ENCODE results near the gene ANKRD23.

Gene ANKRD23

DNA sequence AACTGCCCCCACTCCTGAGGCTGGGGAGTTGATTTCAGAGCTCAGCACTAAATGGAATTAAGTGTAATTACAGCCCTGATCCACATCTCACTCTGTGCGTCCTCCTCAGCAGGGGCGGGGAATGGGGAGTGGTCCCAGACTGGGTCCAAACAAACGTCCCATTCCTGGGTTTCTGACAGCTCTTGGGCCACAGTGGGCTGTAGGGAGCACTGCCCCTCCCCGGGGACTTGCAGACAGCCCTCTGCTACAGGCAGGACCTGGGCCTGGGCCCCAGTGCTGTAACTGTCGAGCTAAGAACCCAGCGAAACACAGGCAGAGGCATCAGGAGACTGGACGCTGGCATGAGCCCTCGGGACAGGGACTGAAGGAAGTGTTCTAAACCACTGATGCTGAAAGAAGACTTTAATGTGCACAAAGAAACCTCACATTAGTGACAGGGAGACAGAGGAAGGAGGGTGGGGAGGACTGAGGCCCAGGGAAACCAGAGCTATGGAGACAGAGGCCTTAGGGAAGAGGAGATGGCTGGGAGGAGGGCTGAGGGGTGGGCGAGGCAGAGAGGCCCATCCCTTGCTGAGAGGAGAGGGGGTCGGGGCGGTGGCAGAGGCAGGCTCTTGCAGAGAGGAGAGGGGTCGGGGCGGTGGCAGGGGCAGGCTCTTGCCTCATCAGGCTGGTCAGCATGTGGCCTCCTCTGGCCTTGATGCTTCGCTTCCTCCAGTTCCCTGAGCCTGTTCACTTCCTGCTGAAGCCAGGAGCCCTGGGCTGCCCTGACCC lies 31.9 kb upstream of the ANKRD23 start:
- H3K27me3 Mint-ChIP-seq (ENCODE audit: low read depth) = peaks cover 4% of the 10 kb centered on the region
- no peaks in the 10 kb centered on the region for H3K9me3 Mint-ChIP-seq
- H3K27ac Mint-ChIP-seq = peak overlapping the region; percentile 79 to 94 (median 80)
- no peaks in the 10 kb centered on the region for H3K36me3 Mint-ChIP-seq (ENCODE audit: low read depth)
- peak overlapping the region in 2 of 3 experiments; percentile 26 to 68 for H3K4me3 Mint-ChIP-seq
- peak in 2 of 3 experiments; percentile 15 to 26 for TF ChIP-seq CTCF (IDR thresholded peaks at IDR 0.05; ENCODE audit: unreplicated experiment in 3 of 3)
- peaks cover 56% of the 10 kb centered on the region for H3K4me1 Mint-ChIP-seq

- H3K4me3 Mint-ChIP-seq = peak overlapping the region in 2 of 3 experiments; percentile 36 to 39
- H3K9me3 Mint-ChIP-seq = no peaks in the 10 kb centered on the region
Observed at GRCh38 chr2:96874198-96874831, 30.5 kb upstream of the ANKRD23 start.

DNA sequence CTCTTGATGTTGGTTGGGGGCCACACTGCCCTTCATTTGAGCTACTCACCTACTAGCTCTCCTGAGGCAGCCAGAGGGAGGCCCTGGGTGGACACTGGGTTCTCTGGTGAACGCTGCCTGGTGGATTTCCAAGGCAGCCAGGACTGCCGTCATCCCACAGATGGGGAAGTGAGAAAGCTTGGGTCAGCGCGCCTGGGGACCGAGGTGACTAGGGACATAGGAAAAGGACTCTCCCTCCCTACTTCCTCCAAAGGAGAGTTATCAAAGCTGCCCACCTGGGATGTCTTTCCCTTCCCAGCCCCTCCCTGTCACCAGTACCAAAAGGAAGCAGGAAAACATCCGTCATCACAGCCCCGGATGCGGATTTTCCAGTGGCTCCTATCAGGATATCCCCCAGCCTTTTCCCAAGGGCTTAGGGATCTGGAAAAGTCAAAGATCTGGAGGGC lies 29.9 kb upstream of the ANKRD23 start:
- TF ChIP-seq CTCF (IDR thresholded peaks at IDR 0.05; ENCODE audit: unreplicated experiment in 3 of 3) = no peak
- H3K36me3 Mint-ChIP-seq (ENCODE audit: low read depth) = no peaks in the 10 kb centered on the region
- peaks cover 4% of the 10 kb centered on the region for H3K27me3 Mint-ChIP-seq (ENCODE audit: low read depth)
- H3K4me1 Mint-ChIP-seq = peaks cover 47% of the 10 kb centered on the region
- no peaks in the 10 kb centered on the region for H3K9me3 Mint-ChIP-seq
- H3K27ac Mint-ChIP-seq = peak overlapping the region in 2 of 3 experiments; percentile 74 to 83
- H3K4me3 Mint-ChIP-seq = no peak overlapping the region

More at GRCh38 chr2:96874198-96874831, 30.5 kb upstream of the ANKRD23 start:
- TF ChIP-seq CTCF (IDR thresholded peaks at IDR 0.05; ENCODE audit: unreplicated experiment in 3 of 3) = no peak
- Mint-ChIP-seq H3K4me1 (peaks cover 52% of the 10 kb centered on the region), H3K27ac (peak overlapping the region; percentile 37 to 83 (median 74)), H3K36me3 (ENCODE audit: low read depth) (no peaks in the 10 kb centered on the region), H3K27me3 (ENCODE audit: low read depth) (peaks cover 4% of the 10 kb centered on the region)

DNA sequence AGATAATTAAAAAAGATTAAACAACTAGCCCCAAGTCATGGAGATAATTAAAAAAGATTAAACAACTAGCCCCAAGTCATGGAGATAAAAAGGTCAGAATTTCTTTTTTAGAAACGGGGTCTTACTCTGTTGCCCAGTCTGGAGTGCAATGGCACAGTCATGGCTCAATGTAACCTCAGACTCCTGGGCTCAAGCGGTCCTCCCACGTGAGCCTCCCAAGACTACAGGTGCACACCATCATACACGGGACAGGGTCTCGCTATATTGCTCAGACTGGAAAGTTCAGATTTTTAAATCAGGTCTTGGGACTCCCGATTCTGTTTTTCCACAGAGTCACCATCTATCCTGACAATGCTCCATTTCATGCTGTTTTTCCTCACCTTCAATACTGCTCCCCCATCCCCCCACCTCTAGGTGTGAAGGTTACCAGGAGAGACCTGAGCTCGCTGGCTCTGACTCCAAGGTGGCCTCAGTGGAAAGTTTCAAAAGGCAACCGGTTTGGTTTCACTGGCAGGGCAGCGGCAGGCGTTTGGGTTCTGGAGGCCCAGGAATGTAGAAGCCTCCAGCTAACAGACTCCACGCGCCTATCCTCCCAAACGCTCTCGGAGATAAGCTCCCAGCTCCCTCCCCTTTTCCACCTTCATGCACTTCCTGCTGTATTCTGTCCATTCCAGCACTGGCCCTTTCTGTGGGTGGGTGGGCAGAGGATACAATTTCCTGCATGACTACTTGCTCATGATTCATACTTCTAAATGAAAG lies 28.9 kb upstream of the ANKRD23 start:
- peak overlapping the region; percentile 59 to 81 (median 74) for H3K4me3 Mint-ChIP-seq
- no peaks in the 10 kb centered on the region for H3K36me3 Mint-ChIP-seq (ENCODE audit: low read depth)
- no peak for TF ChIP-seq CTCF (IDR thresholded peaks at IDR 0.05; ENCODE audit: unreplicated experiment in 3 of 3)

DNA sequence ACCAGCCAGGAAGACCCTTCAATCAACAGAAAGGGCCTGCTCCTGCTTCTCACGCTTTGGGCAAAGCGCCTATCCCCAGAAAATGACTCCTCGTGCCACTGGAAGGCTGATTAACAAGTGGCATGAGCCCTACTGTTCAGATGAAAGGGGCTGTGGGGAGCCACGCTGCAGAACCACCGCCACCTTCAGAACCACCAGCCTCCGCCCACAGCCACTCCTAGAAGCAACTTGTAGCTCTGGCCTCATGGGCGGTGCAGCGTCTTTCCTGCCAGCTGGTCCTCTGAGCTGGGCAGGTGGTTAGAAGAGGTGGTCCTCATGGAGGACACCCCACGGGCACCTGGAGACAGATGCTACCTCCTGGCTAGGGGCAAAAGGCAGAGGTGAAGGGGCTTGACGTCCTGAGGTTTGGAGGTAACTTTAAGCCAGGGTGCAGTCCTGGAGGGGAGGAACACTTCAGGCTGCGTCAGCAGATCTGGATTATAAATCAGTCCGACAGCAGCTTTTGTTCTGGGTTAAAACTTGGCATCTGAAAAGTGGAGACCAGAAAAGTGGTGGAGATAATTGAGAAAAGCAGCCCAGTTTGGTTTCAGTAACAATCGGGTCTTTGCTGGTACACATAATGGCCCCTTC lies 26.9 kb upstream of the ANKRD23 start:
- peak overlapping the region; percentile 94 to 95 (median 94) for H3K27ac Mint-ChIP-seq
- no peak for TF ChIP-seq CTCF (IDR thresholded peaks at IDR 0.05; ENCODE audit: unreplicated experiment in 3 of 3)
- peaks cover 4% of the 10 kb centered on the region for H3K27me3 Mint-ChIP-seq (ENCODE audit: low read depth)
- peaks cover 6% of the 10 kb centered on the region for H3K36me3 Mint-ChIP-seq (ENCODE audit: low read depth)
- H3K4me3 Mint-ChIP-seq = peak overlapping the region; percentile 86 to 94 (median 88)
- peaks cover 37% of the 10 kb centered on the region for H3K4me1 Mint-ChIP-seq
- H3K9me3 Mint-ChIP-seq = no peaks in the 10 kb centered on the region

More for the DNA sequence above, 28.9 kb upstream of the ANKRD23 start:
- Mint-ChIP-seq H3K27ac (peak overlapping the region; percentile 62 to 83 (median 74)), H3K4me1 (peaks cover 40% of the 10 kb centered on the region), H3K9me3 (no peaks in the 10 kb centered on the region), H3K27me3 (ENCODE audit: low read depth) (peaks cover 4% of the 10 kb centered on the region)

Data from nephron (organoid).